ENCODE data around the gene NKAIN2. TPM values are rescaled to one million over a fixed set of nuclear protein-coding genes. Genes with fewer than 3 reads are reported as not detected.

The NKAIN2 gene
- total and polyA plus RNA-seq, 2 experiments from 2014 or later = 0.22 TPM; not detected in 1

- DNase-seq (ENCODE audit: low read depth in 1 of 2, low spot score in 1 of 2) = no peak
- no peak overlapping the region for H3K4me3 ChIP-seq
Observed at GRCh38 chr6:123994891-123995635, 191.4 kb downstream of the NKAIN2 start.

GRCh38 chr6:123997223-123997622 is 193.6 kb downstream of the NKAIN2 start:
- no peaks in the 10 kb centered on the region for H3K27me3 ChIP-seq
- no peak overlapping the region for H3K4me3 ChIP-seq
- TF ChIP-seq, protein P1, sequence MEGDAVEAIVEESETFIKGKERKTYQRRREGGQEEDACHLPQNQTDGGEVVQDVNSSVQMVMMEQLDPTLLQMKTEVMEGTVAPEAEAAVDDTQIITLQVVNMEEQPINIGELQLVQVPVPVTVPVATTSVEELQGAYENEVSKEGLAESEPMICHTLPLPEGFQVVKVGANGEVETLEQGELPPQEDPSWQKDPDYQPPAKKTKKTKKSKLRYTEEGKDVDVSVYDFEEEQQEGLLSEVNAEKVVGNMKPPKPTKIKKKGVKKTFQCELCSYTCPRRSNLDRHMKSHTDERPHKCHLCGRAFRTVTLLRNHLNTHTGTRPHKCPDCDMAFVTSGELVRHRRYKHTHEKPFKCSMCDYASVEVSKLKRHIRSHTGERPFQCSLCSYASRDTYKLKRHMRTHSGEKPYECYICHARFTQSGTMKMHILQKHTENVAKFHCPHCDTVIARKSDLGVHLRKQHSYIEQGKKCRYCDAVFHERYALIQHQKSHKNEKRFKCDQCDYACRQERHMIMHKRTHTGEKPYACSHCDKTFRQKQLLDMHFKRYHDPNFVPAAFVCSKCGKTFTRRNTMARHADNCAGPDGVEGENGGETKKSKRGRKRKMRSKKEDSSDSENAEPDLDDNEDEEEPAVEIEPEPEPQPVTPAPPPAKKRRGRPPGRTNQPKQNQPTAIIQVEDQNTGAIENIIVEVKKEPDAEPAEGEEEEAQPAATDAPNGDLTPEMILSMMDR (IDR thresholded peaks at IDR 0.05; ENCODE audit: low read depth, low read length) = no peak
- no peaks in the 10 kb centered on the region for H3K9me3 ChIP-seq (ENCODE audit: low read depth)
- no peaks in the 10 kb centered on the region for H3K36me3 ChIP-seq
- no peaks in the 10 kb centered on the region for H3K4me1 ChIP-seq (ENCODE audit: low read depth)
- H3K27ac ChIP-seq = no peak overlapping the region
- DNase-seq (ENCODE audit: low read depth in 1 of 2, low spot score in 1 of 2) = peak in 1 of 2 donors; percentile 51

More at GRCh38 chr6:123994891-123995635, 191.4 kb downstream of the NKAIN2 start:
- TF ChIP-seq, protein P1 (IDR thresholded peaks at IDR 0.05; ENCODE audit: low read depth, low read length) = no peak
- Histone ChIP-seq H3K9me3 (ENCODE audit: low read depth) (no peaks in the 10 kb centered on the region), H3K27me3 (no peaks in the 10 kb centered on the region), H3K27ac (no peak overlapping the region), H3K36me3 (no peaks in the 10 kb centered on the region), H3K4me1 (ENCODE audit: low read depth) (no peaks in the 10 kb centered on the region)

DNA sequence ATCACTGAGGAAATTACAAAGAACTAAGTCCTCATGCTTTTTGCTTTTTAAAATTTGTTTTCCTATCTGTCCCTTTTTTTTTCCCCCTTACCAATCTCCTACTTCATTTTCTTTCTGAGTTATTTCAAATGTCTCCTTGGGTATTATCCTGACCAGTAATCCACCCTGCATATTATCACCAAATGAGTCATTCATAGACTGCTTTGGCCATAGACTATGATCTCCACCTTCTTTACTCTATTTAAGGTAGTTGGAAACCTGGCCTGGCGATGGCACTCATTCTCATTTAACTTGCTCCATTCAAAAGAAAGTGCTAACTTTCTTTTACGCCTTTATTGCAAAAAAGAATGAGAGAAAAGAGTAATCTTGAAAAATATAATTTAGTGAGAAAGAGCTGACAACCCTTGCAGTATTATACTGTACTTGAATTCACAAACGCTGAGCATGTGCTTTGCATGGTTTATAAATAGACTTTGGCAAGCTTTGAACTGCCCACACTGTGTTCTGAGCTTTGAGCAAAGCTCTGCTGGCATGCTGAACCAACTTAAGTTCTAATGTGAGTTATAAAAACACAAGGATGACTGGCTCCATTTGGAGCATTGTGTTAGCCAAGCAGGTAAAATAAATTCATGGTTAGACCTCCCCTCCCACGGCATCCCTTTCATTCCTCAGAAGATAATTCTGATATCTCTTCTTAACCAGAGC is 198.9 kb downstream of the NKAIN2 start:
- no peak overlapping the region for H3K4me3 ChIP-seq
- H3K9me3 ChIP-seq (ENCODE audit: low read depth) = no peaks in the 10 kb centered on the region
- DNase-seq (ENCODE audit: low read depth in 1 of 2, low spot score in 1 of 2) = peak in 1 of 2 donors; percentile 28
- H3K27me3 ChIP-seq = no peaks in the 10 kb centered on the region
- no peaks in the 10 kb centered on the region for H3K36me3 ChIP-seq
- no peak overlapping the region for H3K27ac ChIP-seq
- TF ChIP-seq, protein P1 (IDR thresholded peaks at IDR 0.05; ENCODE audit: low read depth, low read length) = no peak
- H3K4me1 ChIP-seq (ENCODE audit: low read depth) = no peaks in the 10 kb centered on the region

DNA sequence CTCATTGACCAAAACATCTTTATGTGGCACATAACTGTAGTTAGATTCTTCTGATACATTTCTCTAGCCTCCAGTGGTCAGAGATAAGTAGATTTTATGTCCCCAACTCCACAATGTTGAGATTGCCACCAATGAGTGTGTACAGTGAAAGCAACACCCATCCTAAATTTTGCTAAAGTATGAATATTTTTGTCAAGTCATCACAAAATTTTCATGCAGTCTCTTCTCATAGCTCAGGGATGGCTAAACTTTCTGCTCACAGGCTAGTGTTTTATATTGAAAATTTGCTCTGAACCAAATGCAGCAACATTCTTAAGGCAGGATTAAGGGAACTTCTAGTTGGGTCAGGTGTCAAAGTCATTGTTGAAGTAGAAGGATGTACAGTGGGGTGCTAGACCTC is 203.6 kb downstream of the NKAIN2 start:
- Histone ChIP-seq H3K27me3 (no peaks in the 10 kb centered on the region), H3K27ac (no peak overlapping the region), H3K4me1 (ENCODE audit: low read depth) (peaks cover 11% of the 10 kb centered on the region), H3K4me3 (no peak overlapping the region), H3K36me3 (no peaks in the 10 kb centered on the region), H3K9me3 (ENCODE audit: low read depth) (no peaks in the 10 kb centered on the region)
- no peak for DNase-seq (ENCODE audit: low read depth in 1 of 2, low spot score in 1 of 2)
- TF ChIP-seq, protein P1 (IDR thresholded peaks at IDR 0.05; ENCODE audit: low read depth, low read length) = no peak

- Histone ChIP-seq H3K36me3 (no peaks in the 10 kb centered on the region), H3K4me3 (no peak overlapping the region), H3K27ac (no peak overlapping the region), H3K4me1 (ENCODE audit: low read depth) (peaks cover 11% of the 10 kb centered on the region), H3K27me3 (no peaks in the 10 kb centered on the region), H3K9me3 (ENCODE audit: low read depth) (peaks cover 2% of the 10 kb centered on the region)
- DNase-seq (ENCODE audit: low read depth in 1 of 2, low spot score in 1 of 2) = no peak
- TF ChIP-seq, protein P1 (IDR thresholded peaks at IDR 0.05; ENCODE audit: low read depth, low read length) = no peak
Observed at GRCh38 chr6:124008000-124008987, 204.6 kb downstream of the NKAIN2 start.

All from cardiac muscle cell (in vitro differentiated cells and primary cell).